Gastroesophageal sphincter (tissue), 3 donors: ENCODE data around the gene PIGZ.

ENCODE experiments used
- CTCF ChIP-seq, 4 experiments: fragments of 200-600 bp in 2 of 4; fragments of 450-650 bp in 2 of 4; sonication (generic) in 1 of 4; IDR thresholded peaks; one replicate each; pipeline ENCODE4 v1.5.1; 2017 to 2019; ENCODE audit warnings: antibody characterized with exemption in 4 of 4, mild to moderate bottlenecking in 2 of 4, moderate library complexity in 2 of 4
- POLR2AphosphoS5 ChIP-seq: sonication (generic); formaldehyde crosslinking; IDR thresholded peaks from one replicate; pipeline ENCODE4 v1.6.1; 2017; ENCODE audit warnings: antibody characterized with exemption

- TF ChIP-seq CTCF (IDR thresholded peaks at IDR 0.05) (no peak), POLR2AphosphoS5 (no peak)
Observed at GRCh38 chr3:196920733-196921132, 47.9 kb downstream of the PIGZ start.
